CD4-positive, alpha-beta T cell treated with Interleukin-6 for 4 hours (primary cell): Measurements from ENCODE around the gene DRD3.

Experiments
- DNase-seq: peaks from one replicate; pipeline ENCODE4 v3.0.0-alpha.2; 2020; ENCODE audit warnings: mixed read lengths

The DRD3 gene

GRCh38 chr3:114178770-114179368, at the start of gene DRD3:
TSS of gene DRD3 (minus strand) at chr3:114179052. CDS start at chr3:114171992, 7,060 bp downstream.
- DNase-seq = peak; percentile 29

DNA sequence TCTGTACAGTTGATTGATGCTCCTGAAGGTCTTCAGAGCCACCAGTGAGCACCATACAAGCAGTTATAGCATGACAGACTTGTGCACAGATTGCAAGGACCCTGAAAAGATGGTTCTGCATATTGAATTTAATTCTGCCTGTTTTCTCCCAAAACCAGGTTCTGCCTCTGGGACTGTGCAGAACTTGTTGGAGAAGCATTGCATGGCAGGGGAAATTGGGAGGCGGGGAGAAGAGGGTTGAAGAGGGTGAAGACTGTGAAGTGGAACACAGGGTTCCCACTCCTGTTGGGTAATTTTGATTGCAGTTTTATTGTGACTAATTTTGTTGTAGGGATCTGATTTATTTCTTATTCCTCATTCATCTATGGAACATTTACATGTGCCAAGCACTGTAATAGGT, 48.2 kb upstream of the DRD3 start:
- no peak for DNase-seq

DNA sequence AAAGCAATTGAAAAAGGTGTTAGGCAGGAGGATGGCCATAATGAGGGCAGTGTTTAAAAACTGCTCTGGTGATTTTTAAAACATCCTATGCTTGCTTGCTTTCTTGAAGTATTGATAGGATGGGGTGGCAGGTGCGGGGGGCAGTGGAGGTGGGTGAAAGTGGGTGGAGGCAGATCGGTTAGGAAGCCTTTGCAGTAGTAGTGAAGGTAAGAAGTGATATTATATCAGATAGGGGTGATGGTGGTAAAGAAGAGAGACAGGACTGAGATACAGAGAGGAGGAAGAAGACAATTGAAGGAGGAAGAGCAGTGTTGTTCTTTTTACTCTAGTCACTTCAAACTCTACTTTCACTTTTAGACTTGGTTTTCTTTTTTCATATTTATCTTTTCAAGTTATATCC, 47.5 kb upstream of the DRD3 start:
- DNase-seq = no peak

DNA sequence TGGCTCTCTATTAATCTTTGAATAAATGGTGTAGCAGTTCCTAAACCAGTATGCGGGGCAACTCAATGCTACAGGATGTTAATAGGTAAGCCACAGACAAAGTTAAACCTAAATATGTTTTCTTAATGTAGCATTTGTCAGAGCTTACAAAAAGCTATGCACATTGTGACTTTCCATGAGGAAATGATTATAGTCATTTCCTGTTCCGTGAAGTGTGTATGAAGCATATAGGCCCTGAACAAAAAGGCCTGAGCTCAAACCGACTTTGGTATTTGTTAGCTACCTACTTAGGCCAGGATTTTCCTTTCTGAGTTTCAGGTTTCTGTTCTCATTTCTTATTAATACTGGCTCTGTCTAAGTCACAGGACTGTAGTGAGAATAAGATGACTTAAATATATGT, 44.3 kb upstream of the DRD3 start:
- DNase-seq = peak; percentile 38

GRCh38 chr3:114221881-114222264, 43.0 kb upstream of the DRD3 start:
- no peak for DNase-seq

DNA sequence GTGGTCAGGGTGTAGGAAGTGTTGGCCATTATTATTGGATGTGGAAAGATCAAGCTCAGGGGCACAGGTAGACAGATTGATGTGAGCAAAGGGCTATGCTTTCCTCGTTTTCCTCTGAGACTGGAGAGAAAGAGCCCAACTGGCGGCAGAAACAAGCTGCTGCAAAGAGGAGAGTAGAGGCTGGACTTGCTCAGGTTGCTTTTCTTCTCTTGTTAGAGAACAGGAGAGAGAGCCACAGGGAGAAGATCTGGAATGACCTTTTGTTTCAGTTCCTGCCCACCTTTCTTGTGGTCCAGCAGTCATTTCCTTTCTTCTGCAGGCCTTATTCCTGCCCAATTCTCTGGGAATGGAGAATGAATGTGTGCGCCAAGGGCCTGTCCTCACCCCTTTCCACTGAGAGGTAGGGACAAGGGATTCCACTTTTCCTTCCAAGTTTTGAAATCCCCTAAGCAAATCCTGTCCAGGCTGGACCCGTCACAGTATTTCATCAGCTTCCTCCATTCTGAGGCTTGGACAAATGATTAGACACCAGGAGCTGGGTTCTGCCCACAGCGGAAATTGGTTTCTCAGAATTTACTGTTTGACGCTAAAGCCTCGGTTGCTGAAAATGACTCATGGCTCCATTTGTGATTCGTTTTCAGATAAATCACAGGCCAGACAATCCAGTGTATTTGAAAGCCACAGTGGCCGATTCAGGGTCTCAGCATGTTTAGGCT, 42.5 kb upstream of the DRD3 start:
- peak; percentile 57 for DNase-seq

GRCh38 chr3:114219741-114220140, 40.9 kb upstream of the DRD3 start:
- DNase-seq = no peak

GRCh38 chr3:114218578-114219185, 39.8 kb upstream of the DRD3 start:
- peak; percentile 36 for DNase-seq

DNA sequence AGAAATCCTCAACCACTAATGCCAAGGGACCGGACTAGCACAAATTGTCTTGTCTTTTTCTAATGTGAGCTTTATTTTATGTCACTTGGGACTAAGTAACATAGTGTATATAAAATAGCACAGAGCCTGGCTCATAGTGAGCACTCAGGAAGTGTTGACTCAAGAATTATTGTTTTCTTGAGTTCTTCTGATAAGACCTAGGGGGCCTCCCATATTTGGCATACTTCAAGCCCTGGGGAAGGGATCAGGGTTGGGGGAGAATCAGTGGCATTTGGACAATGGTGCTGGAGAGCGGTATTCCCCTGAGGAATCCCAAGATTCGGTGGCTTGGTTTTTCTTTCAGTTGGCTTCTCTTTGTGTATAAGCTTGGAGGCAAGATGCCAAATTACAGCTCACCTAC, 39.2 kb upstream of the DRD3 start:
- peak; percentile 27 for DNase-seq

DNA sequence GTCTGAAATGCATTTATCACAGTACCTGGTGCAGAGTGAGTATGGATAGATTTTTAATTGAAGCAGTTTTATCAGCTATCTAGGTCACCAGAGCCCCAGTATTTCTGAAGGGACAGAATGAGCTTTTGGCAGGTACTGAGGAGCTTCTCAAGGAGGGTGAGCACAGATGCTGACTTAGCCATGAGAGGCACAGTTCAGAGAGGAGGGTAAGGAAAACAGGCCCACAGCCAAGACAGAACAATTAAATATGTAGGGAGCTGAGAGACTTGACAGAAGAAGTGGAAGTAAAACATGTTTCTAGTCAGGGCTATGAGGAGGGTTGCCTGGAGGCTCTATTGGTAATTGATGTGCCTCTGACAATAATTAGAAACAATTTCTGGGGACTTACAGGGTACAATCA, 38.4 kb upstream of the DRD3 start:
- DNase-seq = no peak

- no peak for DNase-seq
Measured at GRCh38 chr3:114216186-114216970, 37.5 kb upstream of the DRD3 start.

GRCh38 chr3:114214542-114215341, 35.9 kb upstream of the DRD3 start:
- DNase-seq = peak; percentile 57

GRCh38 chr3:114213627-114214541, 35.0 kb upstream of the DRD3 start:
- DNase-seq = peak; percentile 83

DNA sequence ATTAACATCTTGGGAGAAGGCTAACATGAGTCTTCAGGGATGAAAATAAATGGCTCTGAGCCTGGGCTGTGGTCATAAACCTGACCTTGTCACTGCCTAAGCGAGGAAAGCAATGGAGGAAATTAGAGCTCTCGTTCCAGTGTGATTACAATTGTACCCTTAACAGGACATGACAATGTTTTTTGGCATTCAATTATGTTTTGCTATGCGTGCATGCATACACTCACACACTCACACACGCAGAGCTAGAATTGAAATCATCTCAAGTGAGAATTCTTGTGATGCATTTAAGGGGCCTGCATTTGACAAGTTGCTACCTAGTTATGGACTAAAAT, 34.4 kb upstream of the DRD3 start:
- DNase-seq = no peak

DNA sequence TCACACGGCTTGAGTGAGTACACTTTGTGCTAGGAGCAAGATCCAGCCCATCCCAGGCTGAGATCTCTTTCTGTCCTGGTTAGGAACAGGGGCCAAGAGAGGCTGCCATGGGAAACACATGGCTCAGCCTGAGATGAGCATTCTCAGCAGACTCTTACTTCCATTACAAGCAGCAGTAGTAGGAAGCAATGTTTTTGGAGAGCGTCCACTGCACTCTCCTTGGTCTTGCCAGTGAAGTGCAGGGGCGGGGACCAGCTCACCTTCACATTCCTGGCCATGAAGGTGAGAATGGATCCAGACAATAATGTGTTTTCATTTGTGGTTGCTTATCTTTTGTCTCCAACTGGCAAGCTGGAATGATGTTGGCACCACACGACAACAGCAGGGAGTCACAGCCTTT, 33.8 kb upstream of the DRD3 start:
- no peak for DNase-seq

GRCh38 chr3:114207768-114208167, 28.9 kb upstream of the DRD3 start:
- DNase-seq = no peak

GRCh38 chr3:114206342-114206741, 27.5 kb upstream of the DRD3 start:
- DNase-seq = no peak

DNA sequence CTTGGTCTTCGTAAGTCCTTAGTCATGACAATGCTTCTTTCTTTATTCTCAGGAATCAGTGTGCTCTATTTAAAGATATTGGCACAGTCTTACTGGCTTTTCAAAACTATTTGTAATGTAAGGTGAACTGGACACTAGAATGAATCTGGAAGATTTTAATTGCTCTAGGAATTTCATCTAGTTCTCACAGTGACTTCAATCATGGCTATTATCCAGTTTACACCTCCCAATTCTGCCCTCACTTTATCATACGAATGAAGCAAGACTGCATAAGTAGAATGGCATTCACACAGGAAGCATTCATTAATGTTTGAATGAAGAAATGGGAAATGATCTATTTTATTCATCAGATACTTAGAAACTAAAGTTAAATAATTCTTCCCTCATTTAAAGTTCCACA, 26.7 kb upstream of the DRD3 start:
- DNase-seq = no peak

GRCh38 chr3:114194750-114195149, 15.9 kb upstream of the DRD3 start:
- DNase-seq = no peak

DNA sequence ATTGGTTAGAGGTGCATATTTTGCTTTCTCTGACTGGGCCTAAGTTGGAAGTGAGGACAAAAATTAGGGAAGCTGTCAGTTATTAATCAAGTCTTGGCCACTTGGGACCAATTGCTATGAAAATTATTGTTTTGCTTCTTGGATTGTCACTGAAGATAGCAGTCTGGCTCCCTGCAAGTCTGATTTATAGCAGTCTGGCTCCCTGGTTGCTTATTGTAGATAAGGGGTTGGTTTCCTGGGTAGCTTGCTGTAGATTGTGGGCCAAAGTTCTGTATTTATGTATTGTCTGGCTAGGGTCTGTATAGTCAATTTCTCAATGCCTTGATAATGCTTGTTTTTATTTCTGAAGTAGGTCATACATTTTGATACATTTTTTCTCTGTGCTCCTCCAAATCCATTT, 13.3 kb upstream of the DRD3 start:
- no peak for DNase-seq

DNA sequence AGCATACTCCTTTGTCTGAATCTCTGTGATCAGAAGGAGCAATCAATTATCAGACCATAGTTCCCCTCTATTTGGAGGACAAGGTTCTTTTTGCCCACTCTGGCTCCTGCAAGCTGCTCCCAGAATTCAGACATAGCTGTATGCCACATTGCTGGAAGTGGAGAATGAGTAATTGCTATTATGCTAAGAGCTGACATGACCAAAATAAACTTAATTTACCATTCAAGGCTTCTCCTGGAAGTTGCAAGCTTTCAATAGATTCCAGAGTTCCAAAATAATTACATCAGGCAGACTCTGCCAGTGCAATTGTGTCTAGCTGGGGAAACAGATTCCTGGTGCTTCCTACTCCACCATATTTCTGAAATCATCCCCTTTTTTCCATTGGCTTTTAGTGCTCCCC, 7.6 kb upstream of the DRD3 start:
- DNase-seq = no peak

GRCh38 chr3:114179575-114179974, 723 bp upstream of the DRD3 start:
- DNase-seq = no peak
